Lower leg skin (tissue), 3 donors: ENCODE results near the gene LSM8.

Experiments
- CTCF ChIP-seq, 3 donors: fragments of 450-650 bp; IDR thresholded peaks; one replicate each; pipeline ENCODE4 v1.5.1; 2016; ENCODE audit warnings: antibody characterized with exemption in 3 of 3, mild to moderate bottlenecking in 3 of 3, moderate library complexity in 2 of 3
- POLR2A ChIP-seq, 2 donors: fragments of 450-650 bp; IDR thresholded peaks; one replicate each; pipeline ENCODE4 v1.6.1; 2016 to 2017; ENCODE audit warnings: antibody characterized with exemption in 2 of 2, mild to moderate bottlenecking in 1 of 2, moderate library complexity in 1 of 2

- TF ChIP-seq POLR2A (IDR thresholded peaks at IDR 0.05) (no peak), CTCF (IDR thresholded peaks at IDR 0.05) (no peak)
Measured at GRCh38 chr7:118233799-118234198, 49.8 kb downstream of the LSM8 start.
